Superior temporal gyrus (tissue), 1 donor: Measurements from ENCODE around the gene SLC44A2.

Source experiments
- DNase-seq: peaks from one replicate; pipeline ENCODE4 v3.0.0-alpha.2; 2016; ENCODE audit errors: extremely low spot score

Gene SLC44A2

GRCh38 chr19:10615429-10616023, 9.8 kb upstream of the SLC44A2 start:
- no peak for DNase-seq

- DNase-seq = no peak
These were observed 7.8 kb upstream of the SLC44A2 start for GRCh38 chr19:10617409-10618121.

- no peak for DNase-seq
These were observed 6.5 kb upstream of the SLC44A2 start for GRCh38 chr19:10618846-10619245.

GRCh38 chr19:10620786-10621185, 4.6 kb upstream of the SLC44A2 start:
- DNase-seq = no peak

GRCh38 chr19:10621966-10622365, 3.4 kb upstream of the SLC44A2 start:
- DNase-seq = no peak

DNA sequence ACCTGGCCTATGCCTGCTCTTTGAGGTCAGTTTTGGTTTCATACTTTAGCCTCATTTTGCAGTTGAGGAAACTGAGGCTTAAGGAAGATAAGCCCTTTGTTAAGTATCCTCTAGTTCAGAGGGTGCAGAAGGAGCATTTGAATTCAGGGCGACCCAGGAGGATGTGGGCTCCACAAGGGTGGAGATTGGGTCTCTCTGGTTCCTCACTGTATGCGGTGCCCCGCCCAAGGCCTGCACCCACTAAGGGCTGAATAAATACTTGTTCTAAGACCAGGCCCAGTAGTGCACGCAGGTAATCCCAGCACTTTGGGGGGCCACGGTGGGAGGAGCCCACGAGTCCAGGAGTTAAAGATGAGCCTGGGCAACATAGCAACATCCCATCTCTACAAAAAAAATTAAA, 768 bp upstream of the SLC44A2 start:
- no peak for DNase-seq

- DNase-seq = no peak
These were observed 397 bp downstream of the SLC44A2 start for GRCh38 chr19:10625762-10626138.

GRCh38 chr19:10631874-10632273, 6.5 kb downstream of the SLC44A2 start:
- no peak for DNase-seq

- DNase-seq = no peak
These were observed 9.1 kb downstream of the SLC44A2 start for GRCh38 chr19:10634430-10634829.

GRCh38 chr19:10634963-10635362, 9.6 kb downstream of the SLC44A2 start:
- no peak for DNase-seq

GRCh38 chr19:10636304-10636972, 11.1 kb downstream of the SLC44A2 start:
- DNase-seq = no peak

DNA sequence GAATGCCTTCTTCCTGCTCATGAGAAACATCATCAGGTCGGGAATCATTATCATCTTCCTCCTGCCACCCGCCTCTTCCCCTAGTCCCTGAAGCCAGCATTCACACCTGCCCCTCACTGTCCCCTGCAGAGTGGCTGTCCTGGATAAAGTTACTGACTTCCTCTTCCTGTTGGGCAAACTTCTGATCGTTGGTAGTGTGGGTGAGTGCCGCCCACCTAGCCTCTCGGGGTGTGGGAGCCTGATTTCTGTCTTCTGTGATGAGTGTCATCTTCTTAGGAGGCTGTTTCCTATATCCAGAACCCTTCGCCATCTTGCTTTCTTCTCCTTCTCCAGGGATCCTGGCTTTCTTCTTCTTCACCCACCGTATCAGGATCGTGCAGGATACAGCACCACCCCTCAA, 12.5 kb downstream of the SLC44A2 start:
- no peak for DNase-seq

DNA sequence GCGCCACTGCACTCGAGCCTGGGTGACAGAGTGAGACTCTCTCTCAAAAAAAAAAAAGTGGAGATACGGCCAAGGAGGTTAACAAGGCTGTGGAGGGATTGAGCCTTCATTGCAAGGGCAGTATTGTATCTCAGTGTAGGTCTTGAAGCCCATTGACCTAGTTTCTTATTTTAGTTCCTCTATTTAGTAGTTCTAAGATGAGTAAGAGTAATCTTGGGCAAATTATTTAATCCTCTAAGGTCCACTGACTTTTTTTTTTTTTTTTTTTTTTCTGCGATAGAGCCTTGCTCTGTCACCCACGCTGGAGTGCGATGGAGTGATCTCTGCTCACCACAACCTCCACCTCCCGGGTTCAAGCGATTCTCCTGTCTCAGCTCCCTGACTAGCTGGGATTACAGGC, 14.5 kb downstream of the SLC44A2 start:
- DNase-seq = no peak

DNA sequence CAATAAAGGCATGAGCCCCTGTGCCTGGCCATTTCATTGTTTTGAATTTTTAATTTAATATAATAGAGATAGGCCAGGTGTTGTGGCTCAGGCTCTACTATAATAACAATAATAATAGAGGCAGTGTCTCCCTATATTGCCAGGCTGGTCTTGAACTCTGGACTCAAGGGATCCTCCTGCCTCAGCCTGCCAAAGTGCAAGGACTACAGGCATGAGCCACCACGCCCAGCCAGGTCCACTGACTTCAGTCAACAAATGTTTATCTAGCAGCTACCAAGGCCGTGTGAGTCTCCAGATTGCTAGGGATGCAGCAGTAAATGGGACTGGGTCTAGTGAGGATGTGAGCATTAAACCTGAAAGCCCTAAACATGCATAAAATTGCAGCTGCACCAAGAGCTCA, 15.0 kb downstream of the SLC44A2 start:
- DNase-seq = no peak

GRCh38 chr19:10641248-10641647, 15.9 kb downstream of the SLC44A2 start:
- no peak for DNase-seq

DNA sequence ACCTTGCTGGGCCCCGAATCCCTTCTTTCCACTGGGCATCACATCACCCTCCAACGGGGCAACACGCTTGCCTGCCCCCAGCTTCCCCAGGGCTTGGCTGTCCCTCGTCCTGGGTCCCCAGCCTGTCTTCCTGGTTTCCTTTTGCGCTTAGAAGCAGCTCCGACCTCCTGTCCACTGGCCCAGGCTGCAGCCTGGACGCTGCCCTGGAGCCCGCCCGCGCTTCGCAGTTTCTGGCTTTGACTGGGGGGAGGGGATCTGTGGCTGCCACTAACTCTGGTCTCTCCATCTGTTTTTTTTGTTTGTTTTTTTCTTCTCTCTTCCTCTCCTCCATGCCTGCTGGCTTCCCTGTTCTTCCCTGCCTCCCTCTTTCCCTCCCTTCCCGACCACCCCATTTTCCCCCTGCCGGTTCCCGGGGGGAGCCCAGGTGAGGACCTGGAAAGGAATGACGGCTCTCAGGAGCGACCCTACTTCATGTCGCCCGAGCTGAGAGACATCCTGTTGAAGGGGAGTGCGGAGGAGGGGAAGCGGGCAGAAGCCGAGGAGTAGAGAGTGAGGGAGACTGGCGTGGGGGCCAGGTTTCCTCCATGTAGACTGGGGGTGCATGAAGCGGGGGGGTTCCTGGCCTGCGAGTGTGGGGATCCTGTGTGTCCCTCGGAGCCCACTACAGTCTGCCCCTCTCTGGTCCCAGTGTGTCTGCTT, 17.3 kb downstream of the SLC44A2 start:
- no peak for DNase-seq

DNA sequence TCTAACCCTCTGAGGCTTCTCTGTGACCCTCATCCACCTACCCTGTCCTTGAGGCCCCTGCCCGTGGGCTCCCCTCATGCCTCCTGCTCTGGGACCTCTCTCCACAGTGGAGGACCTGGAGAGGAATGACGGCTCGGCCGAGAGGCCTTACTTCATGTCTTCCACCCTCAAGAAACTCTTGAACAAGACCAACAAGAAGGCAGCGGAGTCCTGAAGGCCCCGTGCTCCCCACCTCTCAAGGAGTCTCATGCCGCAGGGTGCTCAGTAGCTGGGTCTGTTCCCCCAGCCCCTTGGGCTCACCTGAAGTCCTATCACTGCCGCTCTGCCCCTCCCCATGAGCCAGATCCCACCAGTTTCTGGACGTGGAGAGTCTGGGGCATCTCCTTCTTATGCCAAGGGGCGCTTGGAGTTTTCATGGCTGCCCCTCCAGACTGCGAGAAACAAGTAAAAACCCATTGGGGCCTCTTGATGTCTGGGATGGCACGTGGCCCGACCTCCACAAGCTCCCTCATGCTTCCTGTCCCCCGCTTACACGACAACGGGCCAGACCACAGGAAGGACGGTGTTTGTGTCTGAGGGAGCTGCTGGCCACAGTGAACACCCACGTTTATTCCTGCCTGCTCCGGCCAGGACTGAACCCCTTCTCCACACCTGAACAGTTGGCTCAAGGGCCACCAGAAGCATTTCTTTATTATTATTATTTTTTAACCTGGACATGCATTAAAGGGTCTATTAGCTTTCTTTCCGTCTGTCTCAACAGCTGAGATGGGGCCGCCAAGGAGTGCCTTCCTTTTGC, 18.0 kb downstream of the SLC44A2 start:
- no peak for DNase-seq

DNA sequence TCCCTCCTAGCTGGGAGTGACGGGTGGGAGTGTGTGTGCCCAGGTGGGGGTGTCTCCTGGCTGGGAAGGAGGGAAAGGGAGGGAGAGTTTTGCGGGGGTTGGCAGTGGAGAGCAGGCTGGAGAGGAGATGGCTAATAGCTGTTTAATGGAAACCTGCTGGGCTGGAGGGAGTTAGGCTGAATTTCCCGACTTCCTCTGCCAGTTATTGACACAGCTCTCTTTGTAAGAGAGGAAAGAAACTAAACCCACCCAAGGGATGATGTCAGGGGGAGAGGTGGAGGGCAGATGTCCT, 18.6 kb downstream of the SLC44A2 start:
- DNase-seq = no peak

- DNase-seq = peak; percentile 88
These were observed 19.1 kb downstream of the SLC44A2 start for GRCh38 chr19:10644260-10645007.

DNA sequence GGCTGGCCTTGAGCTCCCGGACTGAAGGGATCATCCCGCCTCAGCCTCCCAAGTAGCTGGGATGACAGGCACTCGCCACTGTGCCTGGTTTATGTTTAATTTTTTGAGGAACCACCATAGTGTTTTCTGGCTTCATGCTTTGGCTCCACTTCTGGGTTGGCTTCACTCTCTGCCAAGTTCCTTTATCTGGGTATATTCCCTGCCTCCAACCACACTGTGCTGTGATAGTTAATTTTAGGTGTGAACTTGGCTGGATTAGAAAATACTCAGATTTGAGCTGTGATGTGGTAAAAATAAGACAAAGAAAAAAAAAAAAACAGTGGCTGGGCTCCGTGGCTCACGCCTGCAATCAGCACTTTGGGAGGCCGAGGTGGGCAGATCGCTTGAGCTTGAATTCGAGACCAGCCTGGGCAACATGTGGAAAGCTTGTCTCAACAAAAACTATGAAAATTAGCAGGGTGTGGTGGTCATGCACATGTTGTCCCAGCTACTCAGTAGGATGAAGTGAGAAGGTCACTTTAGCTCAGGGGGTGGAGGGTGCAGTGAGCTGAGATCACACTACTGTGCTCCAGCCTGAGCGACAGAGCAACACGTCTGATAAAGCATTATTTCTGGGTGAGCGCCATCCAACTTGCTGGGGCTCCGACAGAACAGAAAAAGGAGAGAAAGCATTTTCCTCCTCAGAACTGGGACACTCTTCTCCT, 21.3 kb downstream of the SLC44A2 start:
- DNase-seq = peak; percentile 61

DNA sequence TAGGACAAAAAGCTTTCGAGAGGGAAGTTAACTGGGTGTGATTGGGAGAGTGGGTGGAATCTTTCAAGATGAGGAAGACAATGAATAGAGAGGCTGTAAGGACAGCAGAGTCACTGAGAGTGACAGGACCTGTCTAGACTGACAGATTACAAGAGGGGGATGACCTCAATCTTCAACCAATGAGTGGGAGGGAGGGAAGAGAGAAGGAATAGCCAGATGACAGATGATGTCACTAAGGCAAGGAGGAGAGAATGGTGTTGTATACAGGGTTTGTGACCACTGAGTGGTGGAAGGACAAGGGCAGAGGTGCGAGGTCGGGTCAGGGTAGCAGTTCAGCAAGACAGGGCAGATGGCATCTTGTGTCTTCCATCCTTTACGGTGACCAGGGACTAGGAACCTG, 23.0 kb downstream of the SLC44A2 start:
- no peak for DNase-seq
